DMS153 treated with DMSO at 0.1 percent for 48 hours (cell line): Measurements from ENCODE around the gene LRRC32.

Experiments used
- DNase-seq: peaks from one replicate; lab custom pipeline; 2025; ENCODE audit not compliant: unreplicated experiment; lab: John Stamatoyannopoulos, UW

The LRRC32 gene

DNA sequence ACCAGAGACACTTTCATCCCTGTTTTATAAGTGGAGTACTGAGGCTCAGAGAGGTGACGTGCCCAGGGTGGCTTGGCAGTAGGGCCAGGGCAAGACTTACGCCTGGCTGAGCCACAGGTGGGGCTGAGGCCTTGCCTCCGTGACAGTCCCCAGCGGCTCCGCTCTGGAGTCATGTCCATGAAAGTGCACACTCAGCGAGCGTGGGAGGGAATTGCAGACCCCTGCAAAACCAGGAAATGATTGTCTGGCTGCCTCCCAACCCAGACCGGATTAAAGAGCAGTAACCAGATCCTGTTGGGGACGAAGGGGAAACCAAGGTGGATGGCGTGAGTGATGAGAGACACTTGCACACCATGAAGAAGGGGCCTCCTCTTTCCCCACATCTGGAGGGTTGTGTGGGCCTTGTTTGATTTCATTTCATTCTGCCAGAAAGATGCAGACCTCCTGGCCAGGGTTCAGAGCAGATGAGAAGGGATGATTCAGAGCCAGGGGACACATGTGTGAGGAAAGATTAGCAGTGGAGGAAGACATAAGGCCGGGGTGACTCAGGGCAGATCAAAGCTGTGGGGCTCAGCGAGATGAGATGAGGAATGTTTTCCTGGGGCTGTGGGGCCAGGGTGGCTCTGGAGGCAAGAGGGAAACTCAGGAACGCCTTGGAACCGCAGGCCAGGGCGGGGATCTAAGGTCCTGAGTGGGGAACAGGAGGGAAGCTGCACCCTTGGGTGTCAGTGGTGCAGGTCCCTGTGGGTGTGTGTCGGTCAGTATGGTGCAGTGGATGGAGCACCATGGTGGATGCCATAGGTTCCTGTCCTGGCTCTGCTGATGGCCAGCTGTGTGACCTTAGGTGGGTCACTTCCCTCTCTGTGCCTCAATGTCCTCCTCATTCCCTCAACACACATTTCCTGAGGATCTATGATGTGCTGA is 29.9 kb upstream of the LRRC32 start:
- no peak for DNase-seq

DNA sequence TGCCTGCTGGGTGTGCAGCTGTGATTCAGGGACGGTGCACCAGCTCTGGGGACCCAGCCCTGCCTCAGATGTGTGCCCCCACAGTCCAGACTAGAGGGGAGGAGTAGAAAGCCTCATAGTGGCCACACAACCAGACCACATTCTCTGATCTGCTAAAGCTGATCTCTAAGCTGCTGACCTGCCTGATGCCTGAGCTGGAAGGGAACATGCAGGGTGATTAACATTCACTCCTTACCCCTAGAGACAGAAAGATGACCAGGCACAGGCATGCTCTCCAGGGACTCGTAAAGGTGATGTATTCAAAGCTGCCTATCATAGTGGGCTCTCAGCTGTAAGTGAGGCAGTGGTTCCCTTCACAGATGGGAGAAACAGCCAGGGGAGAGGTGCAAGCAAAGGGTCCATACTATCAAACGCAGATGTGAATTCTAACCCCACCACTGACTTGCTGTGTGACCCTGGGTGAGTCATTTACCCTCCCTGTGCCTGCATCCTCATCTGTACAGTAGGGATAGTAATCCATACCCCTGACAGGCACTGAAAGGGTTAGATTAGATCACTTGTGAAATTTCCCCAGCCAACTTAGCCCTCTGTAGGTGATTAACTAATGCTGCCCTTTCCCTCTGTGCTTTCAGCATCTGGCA is 29.0 kb upstream of the LRRC32 start:
- DNase-seq = peak; percentile 9

- no peak for DNase-seq
Measured at GRCh38 chr11:76698321-76699043, 27.9 kb upstream of the LRRC32 start.

DNA sequence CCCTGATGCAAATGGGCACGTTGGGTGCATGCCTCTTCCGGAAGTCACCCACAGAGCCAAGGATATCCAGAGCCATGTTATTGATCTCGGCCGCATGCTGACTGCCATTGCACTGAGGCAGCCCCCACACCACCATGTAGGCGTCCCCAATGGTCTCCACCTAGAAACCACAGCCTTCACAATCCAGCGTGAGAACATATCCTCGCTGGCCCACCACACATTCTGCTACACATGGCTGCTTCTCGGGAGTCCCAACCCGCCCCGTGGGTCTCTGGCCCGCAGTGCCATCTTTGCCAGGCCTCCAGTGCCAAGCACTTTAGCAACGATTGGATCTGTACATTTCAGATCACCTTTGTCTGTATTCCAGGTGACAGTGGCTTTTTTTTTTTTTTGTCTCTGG is 26.2 kb upstream of the LRRC32 start:
- DNase-seq = no peak

DNA sequence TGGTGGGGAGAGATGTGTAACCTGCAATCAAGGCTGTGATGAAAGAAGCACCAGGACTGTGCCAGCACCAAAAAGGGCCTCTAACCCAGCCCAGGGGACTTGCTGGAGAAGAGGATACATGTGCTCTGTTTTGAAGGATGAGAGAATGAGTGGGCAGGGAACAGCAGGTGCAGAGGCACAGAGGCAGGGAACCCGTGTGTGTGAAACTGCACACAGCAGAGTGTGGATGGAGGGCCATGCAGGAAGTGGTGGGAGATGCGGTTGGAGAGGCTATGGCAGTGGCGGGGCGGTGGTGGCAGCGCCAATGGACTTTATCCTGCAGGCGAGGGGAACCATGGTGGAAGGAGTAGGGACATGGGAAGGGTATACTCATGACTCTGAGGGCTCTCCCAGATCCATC is 25.2 kb upstream of the LRRC32 start:
- DNase-seq = no peak

- no peak for DNase-seq
Measured at GRCh38 chr11:76695133-76695532, 24.6 kb upstream of the LRRC32 start.

DNA sequence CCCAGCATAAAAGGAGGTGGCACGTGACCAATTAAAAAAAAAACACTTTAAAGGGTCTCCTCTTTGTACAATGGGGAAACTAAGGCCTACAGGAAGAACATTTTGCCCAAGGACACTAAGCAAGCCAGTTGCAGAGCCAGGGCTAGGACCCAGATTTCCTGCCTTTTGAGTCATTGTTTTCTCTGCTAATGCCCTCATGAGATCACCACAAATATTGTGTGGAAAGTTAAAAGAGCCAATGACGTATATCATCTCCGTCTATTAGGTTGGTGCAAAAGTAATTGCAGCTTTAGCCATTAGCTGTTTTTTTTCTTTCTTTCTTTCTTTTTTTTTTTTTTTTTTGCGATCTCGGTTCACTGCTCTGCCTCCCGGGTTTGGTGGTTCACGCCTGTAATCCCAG is 24.1 kb upstream of the LRRC32 start:
- DNase-seq = no peak

DNA sequence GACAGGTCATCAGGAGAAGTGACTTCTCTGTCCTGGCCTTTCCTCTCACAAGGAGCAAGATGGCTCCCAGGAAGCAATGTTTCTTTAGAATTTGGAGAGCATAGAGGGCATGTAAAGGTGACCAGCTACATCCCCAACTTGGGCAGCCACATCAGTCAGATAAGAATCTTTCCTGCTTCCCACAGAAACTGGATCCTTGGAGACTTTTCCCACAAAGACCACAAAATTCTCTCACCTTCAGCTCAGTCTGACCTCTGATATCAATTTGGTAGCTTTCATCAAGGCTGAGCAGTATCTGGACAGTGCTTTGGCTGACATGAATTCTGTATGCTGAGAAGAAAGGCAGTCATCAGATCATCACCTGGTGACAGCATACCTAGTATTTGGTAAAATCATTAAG is 23.3 kb upstream of the LRRC32 start:
- no peak for DNase-seq

DNA sequence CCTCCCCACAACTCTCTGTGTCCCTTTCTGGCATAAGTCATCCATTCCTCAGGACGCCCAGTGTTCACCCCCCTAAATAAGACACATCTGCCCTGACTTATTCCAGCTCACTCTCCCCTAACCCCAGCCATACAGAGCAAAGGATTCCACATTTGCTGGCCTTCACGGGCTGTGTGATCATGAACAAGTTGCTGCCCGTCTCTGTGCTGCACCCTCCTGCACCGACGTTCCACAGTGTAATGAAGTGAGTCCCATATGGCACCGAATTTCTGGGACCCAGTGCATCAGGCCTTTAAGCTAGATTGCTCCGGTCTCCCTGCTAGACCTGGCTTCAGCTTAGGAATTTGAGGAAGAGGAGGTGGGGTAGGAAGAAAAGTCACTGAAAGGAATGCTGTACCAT is 22.4 kb upstream of the LRRC32 start:
- DNase-seq = no peak

DNA sequence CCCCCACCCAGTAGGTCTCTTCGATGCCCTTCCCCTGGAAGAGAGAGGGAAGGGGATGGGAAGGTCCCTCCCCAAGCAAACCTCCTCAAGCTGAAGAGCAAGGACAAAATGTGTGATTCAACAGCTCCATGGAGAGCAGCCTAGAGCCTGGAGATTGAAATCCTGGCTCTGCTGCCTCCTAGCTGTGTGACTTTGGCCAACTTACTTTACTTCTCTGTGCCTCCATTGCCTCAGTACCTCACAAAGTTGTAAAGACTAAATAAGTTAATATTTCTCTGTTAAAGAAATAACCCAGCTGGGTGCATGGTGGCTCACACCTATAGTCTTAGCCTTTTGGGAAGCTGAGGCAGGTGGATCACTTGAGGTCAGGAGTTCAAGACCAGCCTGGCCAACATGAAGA is 21.1 kb upstream of the LRRC32 start:
- no peak for DNase-seq

DNA sequence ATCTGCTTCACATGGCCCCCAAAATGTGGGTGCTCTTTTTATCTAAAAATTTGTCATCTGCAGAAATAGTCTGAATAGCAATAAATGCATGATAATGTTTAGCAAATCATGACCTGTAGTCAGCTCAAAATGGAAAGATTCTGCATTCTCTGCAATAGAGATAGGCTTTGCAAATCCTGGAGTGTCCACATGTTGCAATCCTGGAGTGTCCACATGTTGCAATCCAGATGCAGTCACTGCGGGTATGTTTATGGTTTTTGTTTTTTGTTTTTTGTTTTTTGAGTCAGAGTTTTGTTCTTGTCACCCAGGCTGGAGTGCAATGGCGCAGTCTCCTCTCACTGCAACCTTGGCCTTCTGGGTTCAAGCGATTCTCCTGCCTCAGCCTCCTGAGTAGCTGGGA is 20.2 kb upstream of the LRRC32 start:
- DNase-seq = no peak

- DNase-seq = no peak
Measured at GRCh38 chr11:76689313-76690260, 19.0 kb upstream of the LRRC32 start.

DNA sequence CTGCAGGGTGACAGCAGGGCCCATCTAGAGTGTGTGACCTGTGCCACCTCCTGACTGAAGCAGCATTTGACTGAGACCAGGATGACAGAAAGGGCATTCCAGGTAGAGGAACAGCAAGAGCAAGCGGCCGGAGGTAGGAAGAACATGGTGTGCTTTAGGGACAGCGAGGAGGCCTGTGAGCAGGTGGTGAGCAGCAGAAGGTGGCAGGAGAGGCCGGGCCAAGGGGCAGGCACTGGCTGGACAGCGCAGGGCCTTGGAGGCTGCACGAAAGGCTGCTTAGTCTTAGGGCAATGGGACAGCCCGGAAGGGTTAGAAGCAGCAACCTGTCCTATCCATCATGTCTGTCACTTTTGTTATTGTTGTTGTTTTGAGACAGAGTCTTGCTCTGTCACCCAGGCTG is 17.6 kb upstream of the LRRC32 start:
- DNase-seq = no peak

- peak; percentile 20 for DNase-seq
Measured at GRCh38 chr11:76686261-76687079, 15.9 kb upstream of the LRRC32 start.

DNA sequence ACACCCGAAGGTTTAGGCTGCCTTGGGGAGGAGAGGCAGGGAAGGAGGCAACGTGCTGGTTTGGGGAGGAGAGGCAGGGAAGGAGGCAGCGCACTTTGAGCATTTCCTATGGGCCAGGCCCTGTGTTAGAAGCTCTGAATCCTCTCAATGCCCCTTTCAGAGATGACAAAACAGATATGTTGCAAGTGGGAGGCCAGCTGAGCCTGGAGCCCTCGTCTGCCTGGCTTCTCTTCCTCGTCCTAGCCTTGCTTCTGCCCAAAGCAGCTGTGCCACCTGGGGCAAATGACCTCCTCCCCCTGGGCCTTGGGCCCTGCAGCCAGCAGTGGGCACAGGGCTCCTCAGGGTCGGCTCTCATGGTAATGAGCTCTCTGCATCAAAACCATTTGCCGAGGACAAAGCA is 15.3 kb upstream of the LRRC32 start:
- no peak for DNase-seq

GRCh38 chr11:76685237-76685636 is 14.7 kb upstream of the LRRC32 start:
- DNase-seq = no peak

- no peak for DNase-seq
Measured at GRCh38 chr11:76684516-76684915, 14.0 kb upstream of the LRRC32 start.

- no peak for DNase-seq
Measured at GRCh38 chr11:76683161-76684095, 12.9 kb upstream of the LRRC32 start.

GRCh38 chr11:76682684-76683083 is 12.1 kb upstream of the LRRC32 start:
- no peak for DNase-seq
